Adrenal gland (tissue), 12 donors: Measurements from ENCODE around the gene IZUMO4. TPM values are rescaled to one million over a fixed set of nuclear protein-coding genes. Genes with fewer than 3 reads are reported as not detected.

ENCODE experiments used
- DNase-seq, 7 donors: peaks; one replicate each; pipeline ENCODE4 v3.0.0-alpha.2; 2019 to 2020
- H3K27ac ChIP-seq, 5 donors: fragments of 200-600 bp; sonication (generic) in 4 of 5; 1 replicate in 3 of 5; 2 replicates in 2 of 5; pipeline versions ENCODE4 v1.5.1 to v1.8.0; 2016 to 2020; ENCODE audit warnings: mild to moderate bottlenecking in 1 of 5
- H3K27me3 ChIP-seq: fragments of 200-600 bp; 2 replicates; pipeline ENCODE4 v1.8.0; 2021
- H3K36me3 ChIP-seq, 2 donors: fragments of 200-600 bp; replicated peaks in 1 of 2; 1 replicate in 1 of 2; 2 replicates in 1 of 2; pipeline versions ENCODE4 v1.5.1 to v1.8.0; 2018 to 2022
- H3K4me1 ChIP-seq, 2 donors: fragments of 200-600 bp; replicated peaks in 1 of 2; 1 replicate in 1 of 2; 2 replicates in 1 of 2; pipeline versions ENCODE4 v1.5.1 to v1.8.0; 2018 to 2021
- H3K4me3 ChIP-seq, 4 donors: fragments of 200-600 bp; sonication (generic) in 3 of 4; one replicate each; pipeline ENCODE4 v1.5.1; 2016 to 2018
- H3K9me3 ChIP-seq, 3 donors: fragments of 200-600 bp; sonication (generic) in 1 of 3; replicated peaks in 1 of 3; 1 replicate in 2 of 3; 2 replicates in 1 of 3; pipeline versions ENCODE4 v1.5.1 to v1.8.0; 2016 to 2021
- POLR2A ChIP-seq, 2 donors: fragments of 450-650 bp; IDR thresholded peaks; one replicate each; pipeline ENCODE4 v1.6.1; 2017; ENCODE audit warnings: antibody characterized with exemption in 2 of 2, mild to moderate bottlenecking in 2 of 2, moderate library complexity in 1 of 2
- WGBS, 4 donors: extraction: QIAGEN DNeasy Blood & Tissue Kit in 2 of 4; methylation state at CpG; one replicate each; pipeline versions ENCODE4 v1.1.5 to v1.1.7; 2013 to 2017; 5-methylcytosine and 5-hydroxymethylcytosine counted together
- intact Hi-C, 2 donors: fragments of 100-400 bp; cut with DNase I; formaldehyde crosslinking; loops; one replicate each; pipeline versions ENCODE4 v1.14.1 to v1.15.0; 2022 to 2023
- polyA plus RNA-seq, 3 donors: library from polyadenylated mRNA; stranded (reverse); fragments of 200-250 nt in 2 of 3; fragments of 350-450 nt in 1 of 3; fragmentation: Illumina TruSeq in 1 of 3; extraction: RNeasy Lipid Tissue Mini Kit (QIAGEN cat#74804) in 1 of 3; gene quantifications; one replicate each; pipeline ENCODE4 v1.2.3, GENCODE V29; 2013 to 2014
- total RNA-seq, 9 donors: library from RNA; depleted of rRNA in 4 of 9; stranded (reverse); fragments of >200 nt in 4 of 9; fragments of 120-200 nt in 1 of 9; fragmentation: NEBNext Ultra II Directional in 1 of 9; extraction: Animal tissue kit (Norgen Biotek cat#: 25700) in 1 of 9; gene quantifications; one replicate each; pipeline versions ENCODE4 v1.1.0 to v1.2.4, GENCODE V29; 2013 to 2023
- TF ChIP-seq, protein P1 (sequence below), 6 experiments: fragments of 450-650 bp in 4 of 6; fragments of 200-600 bp in 2 of 6; sonication (generic) in 1 of 6; IDR thresholded peaks; 1 replicate in 5 of 6; 2 replicates in 1 of 6; pipeline versions ENCODE4 v1.5.1 to v1.8.0; 2016 to 2021; ENCODE audit warnings: antibody characterized with exemption in 6 of 6, mild to moderate bottlenecking in 2 of 6, moderate library complexity in 1 of 6
- donor health status: healthy with polysubstance abuse.
- donor health status: Bipolar disorder and iron deficiency.
- donor health status: DM: yes; HTN: yes; CAD: no.
- donor health status: DM: no; HTN: no; CAD: no.
- donor health status: DM: no; HTN: no; CAD: no.
- donor health status: DM: yes; HTN: yes; CAD: no.

Gene IZUMO4
- total and polyA plus RNA-seq, 12 donors = 0.69 to 24.6 (median 2.5) TPM

DNA sequence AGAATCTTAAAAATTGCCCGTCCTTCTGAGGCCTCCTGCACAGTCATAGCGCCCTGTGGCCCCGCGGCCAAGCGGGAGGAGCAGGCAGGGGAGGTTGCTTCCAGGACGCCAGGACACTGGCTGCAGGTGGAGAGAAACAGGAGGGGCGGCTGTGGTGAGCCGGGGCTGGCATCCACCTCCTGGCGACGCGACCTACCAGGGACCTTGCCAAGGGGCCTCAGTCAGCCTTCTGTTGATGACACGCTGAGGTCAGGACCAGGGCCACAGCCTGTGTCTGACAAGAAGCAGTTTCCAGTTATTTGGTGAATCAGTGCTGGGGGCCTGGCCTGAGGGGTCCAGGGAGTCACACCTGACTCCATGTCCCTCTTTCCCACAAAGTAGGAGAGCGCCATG is 32.3 kb upstream of the IZUMO4 start:
- TF ChIP-seq POLR2A (IDR thresholded peaks at IDR 0.05) = no peak
- TF ChIP-seq, protein P1, sequence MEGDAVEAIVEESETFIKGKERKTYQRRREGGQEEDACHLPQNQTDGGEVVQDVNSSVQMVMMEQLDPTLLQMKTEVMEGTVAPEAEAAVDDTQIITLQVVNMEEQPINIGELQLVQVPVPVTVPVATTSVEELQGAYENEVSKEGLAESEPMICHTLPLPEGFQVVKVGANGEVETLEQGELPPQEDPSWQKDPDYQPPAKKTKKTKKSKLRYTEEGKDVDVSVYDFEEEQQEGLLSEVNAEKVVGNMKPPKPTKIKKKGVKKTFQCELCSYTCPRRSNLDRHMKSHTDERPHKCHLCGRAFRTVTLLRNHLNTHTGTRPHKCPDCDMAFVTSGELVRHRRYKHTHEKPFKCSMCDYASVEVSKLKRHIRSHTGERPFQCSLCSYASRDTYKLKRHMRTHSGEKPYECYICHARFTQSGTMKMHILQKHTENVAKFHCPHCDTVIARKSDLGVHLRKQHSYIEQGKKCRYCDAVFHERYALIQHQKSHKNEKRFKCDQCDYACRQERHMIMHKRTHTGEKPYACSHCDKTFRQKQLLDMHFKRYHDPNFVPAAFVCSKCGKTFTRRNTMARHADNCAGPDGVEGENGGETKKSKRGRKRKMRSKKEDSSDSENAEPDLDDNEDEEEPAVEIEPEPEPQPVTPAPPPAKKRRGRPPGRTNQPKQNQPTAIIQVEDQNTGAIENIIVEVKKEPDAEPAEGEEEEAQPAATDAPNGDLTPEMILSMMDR (IDR thresholded peaks at IDR 0.05) = no peak
- peak; percentile 69 to 87 (median 84) for DNase-seq
- H3K36me3 ChIP-seq = no peaks in the 10 kb centered on the region
- no peaks in the 10 kb centered on the region for H3K9me3 ChIP-seq
- H3K27ac ChIP-seq = peak overlapping the region; percentile 88 to 100 (median 96)
- WGBS, 4 donors = 43 to 57% (median 47%) methylated on average over 10 to 13 of the region's 13 CpGs
- no peak overlapping the region for H3K4me3 ChIP-seq
- H3K27me3 ChIP-seq = no peaks in the 10 kb centered on the region
- intact Hi-C loops = no loop called here
- peaks cover 43 to 50% of the 10 kb centered on the region in 2 donors for H3K4me1 ChIP-seq

DNA sequence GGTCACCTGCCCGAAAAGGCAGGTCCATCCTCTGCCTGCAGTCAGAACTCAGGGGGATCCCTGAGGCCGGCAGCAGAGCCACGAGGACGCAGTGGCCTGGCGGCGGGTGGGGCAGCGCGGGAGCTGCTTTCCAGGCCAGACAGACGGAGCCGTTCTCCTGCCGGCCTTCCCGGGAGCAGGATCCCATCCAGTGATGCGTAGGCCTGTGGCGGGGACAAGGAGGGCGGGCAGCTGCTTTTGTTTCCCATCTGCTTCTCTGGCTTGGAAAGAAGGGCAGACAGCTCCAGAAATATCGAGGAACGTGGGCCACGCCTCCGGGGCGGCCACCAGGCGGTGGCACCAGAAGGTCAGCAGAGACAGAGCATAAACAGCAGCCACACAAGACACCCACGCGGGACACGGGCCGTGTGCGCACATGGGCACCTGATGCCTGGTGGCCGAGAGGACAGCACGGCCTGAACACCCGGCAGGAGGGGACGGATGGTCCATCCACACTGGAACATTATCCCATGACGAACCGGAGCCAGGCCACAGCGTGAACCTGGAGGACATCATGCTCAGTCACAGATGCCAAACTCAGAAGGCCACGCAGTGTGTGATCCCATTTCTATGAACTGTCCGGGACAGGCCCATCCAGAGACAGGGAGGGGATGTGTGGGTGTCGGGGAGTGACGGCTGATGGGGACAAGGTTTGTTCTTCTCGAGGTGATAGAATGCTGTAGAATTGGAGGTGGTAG is 31.8 kb upstream of the IZUMO4 start:
- intact Hi-C loops = no loop called here
- Histone ChIP-seq H3K4me3 (no peak overlapping the region), H3K4me1 (peaks cover 43 to 50% of the 10 kb centered on the region in 2 donors), H3K27ac (peak overlapping the region; percentile 88 to 100 (median 96)), H3K27me3 (no peaks in the 10 kb centered on the region), H3K9me3 (no peaks in the 10 kb centered on the region), H3K36me3 (no peaks in the 10 kb centered on the region)
- WGBS, 4 donors = 38 to 53% (median 43%) methylated on average over 9 to 38 of the region's 38 CpGs
- TF ChIP-seq, protein P1 (IDR thresholded peaks at IDR 0.05) = peak in 5 of 6 experiments; percentile 18 to 53 (median 45)
- TF ChIP-seq POLR2A (IDR thresholded peaks at IDR 0.05) = peak in 1 of 2 donors; percentile 77
- DNase-seq = peak; percentile 72 to 93 (median 80)

DNA sequence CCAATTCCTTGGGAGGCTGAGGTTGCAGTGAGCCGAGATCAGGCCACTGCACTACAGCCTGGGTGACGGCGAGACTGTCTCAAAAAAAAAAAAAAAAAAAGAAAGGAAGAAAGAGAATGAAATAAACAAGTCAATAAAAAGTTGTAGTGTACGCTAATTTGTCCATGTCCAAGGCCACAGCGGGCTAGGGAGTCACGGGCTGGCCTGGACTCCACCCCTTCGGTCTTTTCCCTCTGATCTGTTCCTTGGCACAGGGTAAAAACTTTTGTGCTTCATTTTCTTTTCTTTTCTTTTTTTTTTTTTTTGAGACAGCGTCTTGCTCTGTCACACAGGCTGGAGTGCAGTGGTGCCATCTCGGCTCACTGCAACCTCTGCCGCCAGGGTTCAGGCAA is 26.3 kb upstream of the IZUMO4 start:
- TF ChIP-seq POLR2A (IDR thresholded peaks at IDR 0.05) = peak in 1 of 2 donors; percentile 39
- TF ChIP-seq, protein P1 (IDR thresholded peaks at IDR 0.05) = no peak
- DNase-seq = peak; percentile 81 to 94 (median 93)
- Histone ChIP-seq H3K27ac (peak overlapping the region in 4 of 5 donors; percentile 40 to 89 (median 76)), H3K36me3 (peaks cover 0 to 43% of the 10 kb centered on the region in 2 donors), H3K9me3 (no peaks in the 10 kb centered on the region), H3K27me3 (no peaks in the 10 kb centered on the region), H3K4me3 (no peak overlapping the region), H3K4me1 (peaks cover 10 to 16% of the 10 kb centered on the region in 2 donors)
- WGBS, 4 donors = 44 to 53% (median 50%) methylated on average over 10 of the region's 10 CpGs
- intact Hi-C loops = loop anchor here (5.0 to 10.0 kb wide), 2 partner anchors 58 to 146 kb away; no protein-coding TSS in a partner anchor

DNA sequence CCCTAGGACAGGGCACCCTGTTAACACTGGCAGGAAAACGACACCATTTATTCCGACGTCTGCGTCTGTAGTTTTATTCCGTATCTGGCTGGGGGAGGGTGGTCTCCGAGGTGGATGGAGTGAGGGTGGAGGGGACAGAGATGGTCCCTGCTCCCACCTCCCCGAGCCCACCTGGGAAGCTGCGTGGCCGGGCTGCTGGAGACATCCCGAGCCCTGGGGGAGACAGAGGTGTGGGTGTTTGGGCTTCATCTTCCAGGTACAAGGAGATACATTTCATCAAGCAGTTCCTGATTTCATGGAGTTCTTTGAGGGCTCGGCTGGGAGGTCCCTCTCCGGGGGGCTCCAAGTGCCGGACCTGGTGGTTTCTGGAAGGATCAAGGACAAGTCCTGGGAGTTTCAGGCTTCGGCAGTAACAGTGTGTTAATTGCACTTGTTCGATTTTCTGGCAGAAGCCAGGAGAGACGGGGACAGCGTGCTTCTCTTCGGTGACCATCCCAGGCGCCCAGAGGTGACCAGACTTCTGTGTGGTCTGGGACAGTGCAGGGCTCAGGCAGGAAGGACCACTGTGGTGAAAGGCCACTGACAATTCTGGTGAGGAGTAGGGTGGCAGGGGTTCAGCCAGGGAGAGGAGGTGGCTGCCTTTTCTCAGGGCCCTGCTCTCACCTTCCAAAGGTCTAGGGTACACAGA is 25.6 kb upstream of the IZUMO4 start:
- intact Hi-C loops = loop anchor here (5.0 to 10.0 kb wide), 2 partner anchors 59 to 146 kb away; no protein-coding TSS in a partner anchor
- Histone ChIP-seq H3K27me3 (no peaks in the 10 kb centered on the region), H3K27ac (peak overlapping the region in 4 of 5 donors; percentile 32 to 89 (median 77)), H3K9me3 (no peaks in the 10 kb centered on the region), H3K36me3 (peaks cover 0 to 50% of the 10 kb centered on the region in 2 donors), H3K4me3 (no peak overlapping the region), H3K4me1 (peaks cover 10 to 12% of the 10 kb centered on the region in 2 donors)
- WGBS, 4 donors = 71 to 79% (median 75%) methylated on average over 18 to 19 of the region's 19 CpGs
- no peak for DNase-seq
- TF ChIP-seq, protein P1 (IDR thresholded peaks at IDR 0.05) = no peak
- no peak for TF ChIP-seq POLR2A (IDR thresholded peaks at IDR 0.05)
